Loucy (cell line): ENCODE data around the gene PLXNA4.

Experiments used
- H2AFZ ChIP-seq: fragments of 200-600 bp; sonication (generic); 2 replicates; pipeline ENCODE4 v1.6.0; 2016; ENCODE audit warnings: antibody characterized with exemption, mild to moderate bottlenecking, low read length, moderate library complexity
- H3F3A ChIP-seq: fragments of 200-600 bp; 2 replicates; pipeline ENCODE4 v1.6.0; 2016; ENCODE audit warnings: antibody characterized with exemption, low read depth, mild to moderate bottlenecking
- H3K27me3 ChIP-seq: fragments of 200-600 bp; sonication (generic); 2 replicates; pipeline ENCODE4 v1.6.1; 2014; ENCODE audit warnings: low read length, mild to moderate bottlenecking; ENCODE audit not compliant: insufficient read depth, poor library complexity, severe bottlenecking
- H3K36me3 ChIP-seq: fragments of 200-600 bp; sonication (generic); 2 replicates; pipeline ENCODE4 v1.6.1; 2016; ENCODE audit warnings: low read length; ENCODE audit not compliant: insufficient read depth
- H3K4me1 ChIP-seq: fragments of 200-600 bp; sonication (generic); 2 replicates; pipeline ENCODE4 v1.5.1; 2014; ENCODE audit warnings: low read length, mild to moderate bottlenecking; ENCODE audit not compliant: insufficient read depth, poor library complexity, severe bottlenecking
- H3K4me2 ChIP-seq: fragments of 200-600 bp; sonication (generic); 2 replicates; pipeline ENCODE4 v1.6.0; 2014; ENCODE audit warnings: antibody characterized with exemption, low read length, low read depth, mild to moderate bottlenecking; ENCODE audit not compliant: poor library complexity, severe bottlenecking
- H3K4me3 ChIP-seq: fragments of 200-600 bp; sonication (generic); 2 replicates; pipeline ENCODE4 v1.5.1; 2014; ENCODE audit warnings: low read length, mild to moderate bottlenecking, mixed read lengths; ENCODE audit not compliant: poor library complexity, severe bottlenecking
- H3K79me2 ChIP-seq: fragments of 200-600 bp; sonication (generic); 2 replicates; pipeline ENCODE4 v1.6.1; 2014; ENCODE audit warnings: low read length; ENCODE audit not compliant: insufficient read depth
- H3K9ac ChIP-seq: fragments of 200-600 bp; sonication (generic); 2 replicates; pipeline ENCODE4 v1.6.0; 2014; ENCODE audit warnings: mild to moderate bottlenecking, low read depth, low read length, moderate library complexity; ENCODE audit not compliant: poor library complexity, severe bottlenecking
- H3K9me2 ChIP-seq: fragments of 200-600 bp; sonication (generic); replicated peaks from 2 replicates; pipeline ENCODE4 v1.6.1; 2016; ENCODE audit warnings: low read depth, low read length, mixed read lengths
- H3K9me3 ChIP-seq: fragments of 200-600 bp; sonication (generic); 2 replicates; pipeline ENCODE4 v1.6.1; 2014; ENCODE audit warnings: mild to moderate bottlenecking, antibody characterized with exemption, low read length, low read depth; ENCODE audit not compliant: insufficient read depth
- H4K20me1 ChIP-seq: fragments of 200-600 bp; sonication (generic); 2 replicates; pipeline ENCODE4 v1.6.0; 2014; ENCODE audit warnings: antibody characterized with exemption, low read length, mild to moderate bottlenecking; ENCODE audit not compliant: insufficient read depth, poor library complexity, severe bottlenecking
- EZH2phosphoT487 ChIP-seq: fragments of 200-600 bp; IDR thresholded peaks from 2 replicates; pipeline ENCODE4 v1.6.1; 2018; ENCODE audit warnings: antibody characterized with exemption, mild to moderate bottlenecking, moderate library complexity, borderline replicate concordance
- TF ChIP-seq, protein P1 (sequence below): fragments of 200-600 bp; sonication (generic); conservative IDR thresholded peaks from 2 replicates; pipeline ENCODE4 v1.5.1; 2014; ENCODE audit warnings: mild to moderate bottlenecking, antibody characterized with exemption, low read length

The PLXNA4 gene

GRCh38 chr7:132296820-132297219 lies 279.4 kb downstream of the PLXNA4 start:
- Histone ChIP-seq H3K36me3 (no peaks in the 10 kb centered on the region), H3K27me3 (no peaks in the 10 kb centered on the region), H3K4me1 (peaks cover 6% of the 10 kb centered on the region), H3F3A (no peaks in the 10 kb centered on the region), H3K4me3 (no peak overlapping the region), H3K9me2 (no peaks in the 10 kb centered on the region), H2AFZ (no peak overlapping the region), H3K9me3 (no peaks in the 10 kb centered on the region), H3K4me2 (no peak overlapping the region), H3K9ac (no peak overlapping the region), H4K20me1 (no peaks in the 10 kb centered on the region), H3K79me2 (no peaks in the 10 kb centered on the region)
- TF ChIP-seq, protein P1, sequence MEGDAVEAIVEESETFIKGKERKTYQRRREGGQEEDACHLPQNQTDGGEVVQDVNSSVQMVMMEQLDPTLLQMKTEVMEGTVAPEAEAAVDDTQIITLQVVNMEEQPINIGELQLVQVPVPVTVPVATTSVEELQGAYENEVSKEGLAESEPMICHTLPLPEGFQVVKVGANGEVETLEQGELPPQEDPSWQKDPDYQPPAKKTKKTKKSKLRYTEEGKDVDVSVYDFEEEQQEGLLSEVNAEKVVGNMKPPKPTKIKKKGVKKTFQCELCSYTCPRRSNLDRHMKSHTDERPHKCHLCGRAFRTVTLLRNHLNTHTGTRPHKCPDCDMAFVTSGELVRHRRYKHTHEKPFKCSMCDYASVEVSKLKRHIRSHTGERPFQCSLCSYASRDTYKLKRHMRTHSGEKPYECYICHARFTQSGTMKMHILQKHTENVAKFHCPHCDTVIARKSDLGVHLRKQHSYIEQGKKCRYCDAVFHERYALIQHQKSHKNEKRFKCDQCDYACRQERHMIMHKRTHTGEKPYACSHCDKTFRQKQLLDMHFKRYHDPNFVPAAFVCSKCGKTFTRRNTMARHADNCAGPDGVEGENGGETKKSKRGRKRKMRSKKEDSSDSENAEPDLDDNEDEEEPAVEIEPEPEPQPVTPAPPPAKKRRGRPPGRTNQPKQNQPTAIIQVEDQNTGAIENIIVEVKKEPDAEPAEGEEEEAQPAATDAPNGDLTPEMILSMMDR = no peak
- TF ChIP-seq EZH2phosphoT487 = no peak

DNA sequence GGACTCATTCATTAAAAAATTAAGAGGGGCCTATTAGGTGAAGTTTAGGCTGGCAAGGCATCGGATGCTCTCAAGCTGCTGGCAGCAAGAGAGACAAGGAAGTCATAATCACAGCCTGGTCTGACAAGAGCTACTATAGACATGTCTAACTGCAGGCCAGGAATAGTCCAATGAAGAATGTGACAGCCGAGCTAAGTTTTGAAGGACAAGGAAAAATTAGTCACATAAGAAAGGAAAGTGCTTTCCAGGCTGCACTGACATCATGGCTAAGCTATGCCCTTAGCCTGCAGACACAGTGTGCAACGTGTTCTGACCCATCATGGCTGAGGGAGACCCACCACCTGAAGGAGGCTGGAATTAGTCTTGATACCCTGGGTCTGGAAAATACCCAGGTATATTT lies 281.1 kb downstream of the PLXNA4 start:
- no peaks in the 10 kb centered on the region for H3F3A ChIP-seq
- no peak overlapping the region for H3K4me3 ChIP-seq
- H3K36me3 ChIP-seq = no peaks in the 10 kb centered on the region
- H3K9me2 ChIP-seq = no peaks in the 10 kb centered on the region
- no peaks in the 10 kb centered on the region for H3K79me2 ChIP-seq
- no peak overlapping the region for H2AFZ ChIP-seq
- peaks cover 6% of the 10 kb centered on the region for H3K4me1 ChIP-seq
- no peaks in the 10 kb centered on the region for H4K20me1 ChIP-seq
- no peaks in the 10 kb centered on the region for H3K9me3 ChIP-seq
- no peak overlapping the region for H3K9ac ChIP-seq
- TF ChIP-seq, protein P1 = no peak
- no peak for TF ChIP-seq EZH2phosphoT487
- H3K27me3 ChIP-seq = no peaks in the 10 kb centered on the region
- H3K4me2 ChIP-seq = no peak overlapping the region

DNA sequence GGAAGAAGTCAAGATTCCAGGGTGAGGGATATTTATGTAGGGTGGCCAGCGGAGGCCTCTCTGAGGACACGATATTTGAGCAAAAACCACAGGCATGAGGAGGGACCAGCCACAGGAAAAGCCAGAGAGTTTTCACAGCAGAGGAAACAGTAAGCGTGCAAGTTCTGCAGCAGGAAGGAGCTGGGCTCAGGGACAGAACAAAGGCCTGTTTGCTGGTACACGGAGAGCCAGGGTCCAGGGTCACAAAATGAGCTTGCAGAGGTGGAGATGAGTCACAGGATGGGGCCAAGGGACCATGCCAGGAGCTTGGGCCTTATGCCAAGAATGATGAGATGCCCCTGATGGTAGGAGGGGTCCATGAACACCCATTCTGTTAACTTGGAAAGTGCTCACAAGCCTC lies 283.5 kb downstream of the PLXNA4 start:
- no peaks in the 10 kb centered on the region for H3K79me2 ChIP-seq
- H3K9me2 ChIP-seq = no peaks in the 10 kb centered on the region
- no peaks in the 10 kb centered on the region for H3F3A ChIP-seq
- H3K9ac ChIP-seq = no peak overlapping the region
- no peaks in the 10 kb centered on the region for H3K9me3 ChIP-seq
- H4K20me1 ChIP-seq = no peaks in the 10 kb centered on the region
- H3K4me3 ChIP-seq = no peak overlapping the region
- no peaks in the 10 kb centered on the region for H3K36me3 ChIP-seq
- TF ChIP-seq, protein P1 = no peak
- TF ChIP-seq EZH2phosphoT487 = no peak
- no peak overlapping the region for H2AFZ ChIP-seq
- H3K27me3 ChIP-seq = no peaks in the 10 kb centered on the region
- peaks cover 6% of the 10 kb centered on the region for H3K4me1 ChIP-seq
- H3K4me2 ChIP-seq = no peak overlapping the region
